GM19043 (cell line): ENCODE measurements around the gene TARBP2.

Source experiments
- ATAC-seq: cut with Tn5 transposase; IDR thresholded peaks from one replicate; pipeline ENCODE4 v1.9.1; 2021; ENCODE audit warnings: low read depth; ENCODE audit not compliant: unreplicated experiment

Gene TARBP2

DNA sequence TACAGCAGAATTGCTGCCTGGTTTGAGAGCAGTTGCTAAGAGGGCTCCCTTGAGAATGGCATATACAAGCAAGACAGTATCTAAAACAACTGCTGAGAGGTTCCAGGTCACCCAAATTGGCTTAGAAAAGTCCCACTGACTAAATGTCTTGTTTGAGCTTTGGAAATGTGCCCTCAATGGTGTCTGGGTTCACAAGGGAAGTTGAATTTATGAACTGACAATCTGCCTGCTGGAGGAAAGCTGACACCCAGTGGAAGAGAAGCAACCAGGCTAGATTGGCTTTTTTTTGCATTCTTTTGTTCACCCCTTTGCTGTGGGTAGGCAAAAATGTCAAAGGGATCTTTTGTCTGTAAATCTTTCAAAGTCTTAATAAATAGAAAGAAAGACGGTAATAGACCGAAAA, 50.8 kb downstream of the TARBP2 start:
- ATAC-seq: no peak

DNA sequence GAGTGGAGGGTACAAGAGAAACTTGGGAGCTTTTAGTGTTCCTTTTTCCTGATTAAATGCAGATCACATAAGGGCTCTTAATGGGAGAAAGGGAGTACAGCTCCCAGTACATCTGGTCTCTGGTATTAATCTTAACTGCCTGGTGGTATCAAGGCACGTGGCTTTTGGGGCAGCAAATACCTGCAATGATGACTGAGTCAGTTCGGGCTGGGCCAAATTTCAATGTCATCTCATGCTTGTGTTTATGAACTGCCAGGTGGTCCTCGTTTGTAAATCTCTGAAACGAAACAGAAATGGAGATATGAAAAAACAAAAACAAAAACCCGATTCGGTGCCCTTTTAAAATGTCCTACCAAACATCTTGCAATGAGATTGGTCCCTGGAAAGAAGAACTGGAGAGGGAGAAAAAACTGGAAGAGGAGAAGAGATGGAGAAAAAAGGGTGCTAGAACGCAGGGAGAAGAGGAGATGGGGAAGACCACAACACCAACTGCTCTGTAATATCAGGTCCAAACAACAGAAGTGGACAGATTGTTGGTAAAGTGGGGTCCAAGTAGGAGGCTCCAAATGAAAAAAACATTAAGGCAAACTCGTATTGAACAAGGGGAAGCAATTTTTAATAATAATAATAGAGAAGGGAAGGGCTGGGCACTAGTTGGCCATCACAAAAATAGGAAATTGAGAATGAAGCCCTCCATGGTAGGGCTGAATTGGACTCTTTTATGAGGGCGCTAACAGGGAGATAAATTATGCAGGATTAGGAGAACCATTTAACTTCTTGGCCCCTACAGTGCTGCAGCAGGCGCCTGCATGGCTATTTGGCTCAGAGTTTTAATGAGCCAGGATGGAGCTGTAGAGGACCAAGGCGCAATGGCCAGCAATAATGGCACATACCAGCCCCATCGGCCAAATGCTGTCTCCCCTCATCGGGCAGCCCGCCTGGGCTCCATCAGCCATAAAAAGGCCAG, 51.6 kb downstream of the TARBP2 start:
- no peak for ATAC-seq
